LNCAP (cell line): ENCODE results near the gene HVCN1.

Experiments
- CTCF ChIP-seq: fragments of 450-650 bp; IDR thresholded peaks from 2 replicates; pipeline ENCODE4 v1.5.1; 2017; ENCODE audit warnings: mild to moderate bottlenecking

The HVCN1 gene

GRCh38 chr12:110676171-110676570 is 12.7 kb downstream of the HVCN1 start:
- TF ChIP-seq CTCF, result no peak

- no peak for TF ChIP-seq CTCF
Measured at GRCh38 chr12:110670161-110670701, 18.7 kb downstream of the HVCN1 start.

GRCh38 chr12:110669193-110669502 is 19.8 kb downstream of the HVCN1 start:
- no peak for TF ChIP-seq CTCF

- TF ChIP-seq CTCF, result no peak
Measured at GRCh38 chr12:110668480-110669192, 20.3 kb downstream of the HVCN1 start.

GRCh38 chr12:110667671-110668070 is 21.2 kb downstream of the HVCN1 start:
- TF ChIP-seq CTCF, result no peak

GRCh38 chr12:110666892-110667291 is 22.0 kb downstream of the HVCN1 start:
- TF ChIP-seq CTCF, result no peak

GRCh38 chr12:110661337-110661972 is 27.5 kb downstream of the HVCN1 start:
- no peak for TF ChIP-seq CTCF
